ENCODE results near the gene SLC44A5. TPM values are rescaled to one million over a fixed set of nuclear protein-coding genes. Genes with fewer than 3 reads are reported as not detected.

SLC44A5 gene
- polyA plus RNA-seq, 2 of the 4 experiments (the other 2 are of a cell fraction), result 0.10 to 1.5 TPM

DNA sequence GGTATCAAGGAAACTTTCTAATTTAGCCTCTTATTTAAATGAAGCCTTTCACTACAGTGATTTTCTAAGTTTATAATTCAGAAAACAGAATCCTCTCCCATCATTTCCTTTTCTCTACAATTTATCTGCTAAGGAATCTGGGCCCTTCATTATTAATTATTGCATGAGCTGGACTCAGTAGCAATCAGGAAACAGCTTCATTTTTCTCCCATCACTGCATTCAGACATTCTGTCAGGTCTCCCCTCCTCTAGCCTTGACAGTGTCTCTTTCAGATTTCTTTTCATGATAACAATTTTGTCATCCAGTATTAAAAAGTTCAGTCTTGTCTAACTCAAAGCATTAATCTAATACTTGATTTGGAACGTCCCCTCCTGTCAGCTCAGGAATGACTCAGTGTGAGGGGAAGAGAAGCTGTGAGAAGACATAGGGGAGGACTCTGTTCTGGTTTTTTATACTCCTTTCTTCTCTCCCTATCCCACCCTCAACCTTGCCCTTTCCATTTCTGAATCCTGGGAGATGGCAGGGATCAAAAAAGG lies 28.1 kb downstream of the SLC44A5 start:
- no peak for DNase-seq (ENCODE audit: low read depth in 1 of 2, low spot score in 1 of 2)
- Histone ChIP-seq H3K9me3 (no peaks in the 10 kb centered on the region), H3K4me2 (no peak overlapping the region), H3K4me1 (no peaks in the 10 kb centered on the region), H3K4me3 (no peak overlapping the region), H3K27ac (no peak overlapping the region)
- ChIA-PET POLR2A (no interaction called here), CTCF (interaction anchor here (0.6 kb wide), 1 partner anchor 858 kb away, joined by 3 read pairs; no protein-coding TSS in a partner anchor)
- TF ChIP-seq CHD4 (IDR thresholded peaks at IDR 0.05; ENCODE audit: borderline replicate concordance) (no peak), HOXA7 (CRISPR knock-in tag; IDR thresholded peaks at IDR 0.05) (no peak), SREBF2 (IDR thresholded peaks at IDR 0.05) (no peak)
- no peak for FAIRE-seq
- ATAC-seq, result no peak
- 10% methylated on average over 1 of the region's 1 CpG for WGBS (ENCODE audit: missing lambda C conversion rate)

DNA sequence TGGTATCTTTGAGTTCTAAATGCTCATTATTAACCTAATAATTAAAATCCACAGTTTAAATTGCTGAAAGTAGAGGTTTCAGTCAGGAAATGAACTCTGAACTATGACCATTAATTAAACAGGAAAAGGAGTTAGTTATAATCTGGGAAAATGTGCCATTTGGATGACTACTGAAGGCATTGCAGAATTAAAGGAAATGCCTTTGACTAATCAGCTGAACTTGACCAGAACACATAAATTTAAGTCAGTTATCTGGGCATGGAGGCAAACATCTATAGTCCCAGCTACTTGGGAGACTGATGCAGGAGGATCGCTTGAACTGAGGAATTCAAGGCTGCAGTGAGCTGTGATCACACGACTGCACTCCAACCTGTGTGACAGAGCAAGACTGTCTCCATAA lies 31.9 kb downstream of the SLC44A5 start:
- CTCF ChIA-PET, result no interaction called here
- Histone ChIP-seq H3K27ac (no peak overlapping the region), H3K4me3 (no peak overlapping the region), H3K4me2 (no peak overlapping the region), H3K4me1 (no peaks in the 10 kb centered on the region), H3K9me3 (no peaks in the 10 kb centered on the region)
- DNase-seq (ENCODE audit: low read depth in 1 of 2, low spot score in 1 of 2) (no peak), ATAC-seq (no peak), FAIRE-seq (no peak)
- 26% methylated on average over 2 of the region's 2 CpGs for WGBS (ENCODE audit: missing lambda C conversion rate)
- TF ChIP-seq EHMT2 (IDR thresholded peaks at IDR 0.05; ENCODE audit: low read depth) (no peak), HMGXB4 (CRISPR knock-in tag; IDR thresholded peaks at IDR 0.05; ENCODE audit: borderline replicate concordance) (no peak), NPAS2 (CRISPR knock-in tag; IDR thresholded peaks at IDR 0.05; ENCODE audit: borderline replicate concordance) (no peak), EP300 (IDR thresholded peaks at IDR 0.05) (no peak), CHD4 (IDR thresholded peaks at IDR 0.05; ENCODE audit: borderline replicate concordance) (no peak)
- POLR2A ChIA-PET, result no interaction called here

- WGBS (ENCODE audit: missing lambda C conversion rate), result 3% methylated on average over 2 of the region's 3 CpGs
- POLR2A ChIA-PET, result interaction anchor here (0.7 kb wide), 1 partner anchor 557 kb away, joined by 3 read pairs; no protein-coding TSS in a partner anchor
These were observed 35.1 kb downstream of the SLC44A5 start for GRCh38 chr1:75575837-75576236.

GRCh38 chr1:75567191-75567590 lies 43.7 kb downstream of the SLC44A5 start:
- CTCF ChIA-PET, result no interaction called here
- FAIRE-seq (no peak), DNase-seq (ENCODE audit: low read depth in 1 of 2, low spot score in 1 of 2) (no peak), ATAC-seq (no peak)
- no peaks in the 10 kb centered on the region for H3K4me1 ChIP-seq
- 20% methylated on average over 1 of the region's 1 CpG for WGBS (ENCODE audit: missing lambda C conversion rate)
- H3K27ac ChIP-seq, result no peak overlapping the region
- no peak overlapping the region for H3K4me2 ChIP-seq
- no peak overlapping the region for H3K4me3 ChIP-seq
- H3K9me3 ChIP-seq, result no peaks in the 10 kb centered on the region
- TF ChIP-seq FOSB (CRISPR knock-in tag; IDR thresholded peaks at IDR 0.05) (no peak), NR3C1 (IDR thresholded peaks at IDR 0.05) (no peak), NFE2L2 (conservative IDR thresholded peaks at IDR 0.05; ENCODE audit: low read length) (no peak), ZC3H11A (IDR thresholded peaks at IDR 0.05) (no peak), BHLHE40 (IDR thresholded peaks at IDR 0.05; ENCODE audit: low read depth, low read length) (no peak), FOSL2 (IDR thresholded peaks at IDR 0.05) (no peak), FOSL2 (CRISPR knock-in tag; IDR thresholded peaks at IDR 0.05) (no peak), ZFP36 (IDR thresholded peaks at IDR 0.05; ENCODE audit: borderline replicate concordance, partially characterized antibody) (no peak), RFX5 (IDR thresholded peaks at IDR 0.05) (no peak), MYC (IDR thresholded peaks at IDR 0.05; ENCODE audit: borderline replicate concordance, low read length) (no peak), EP300 (IDR thresholded peaks at IDR 0.05) (no peak), SREBF2 (IDR thresholded peaks at IDR 0.05) (no peak)
- TF ChIP-seq, protein P1, sequence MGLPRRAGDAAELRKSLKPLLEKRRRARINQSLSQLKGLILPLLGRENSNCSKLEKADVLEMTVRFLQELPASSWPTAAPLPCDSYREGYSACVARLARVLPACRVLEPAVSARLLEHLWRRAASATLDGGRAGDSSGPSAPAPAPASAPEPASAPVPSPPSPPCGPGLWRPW (IDR thresholded peaks at IDR 0.05), result no peak
- POLR2A ChIA-PET, result no interaction called here

More at GRCh38 chr1:75575837-75576236, 35.1 kb downstream of the SLC44A5 start:
- CTCF ChIA-PET, result interaction anchor here (1.4 kb wide), 1 partner anchor 44 kb away, joined by 4 read pairs; no protein-coding TSS in a partner anchor
- Histone ChIP-seq H3K4me3 (no peak overlapping the region), H3K4me2 (no peak overlapping the region), H3K9me3 (no peaks in the 10 kb centered on the region), H3K27ac (no peak overlapping the region), H3K4me1 (no peaks in the 10 kb centered on the region)
- DNase-seq (ENCODE audit: low read depth in 1 of 2, low spot score in 1 of 2), result no peak
- ATAC-seq, result no peak
- TF ChIP-seq ESRRA (IDR thresholded peaks at IDR 0.05; ENCODE audit: borderline replicate concordance, low read length), result no peak
- TF ChIP-seq NR3C1 (IDR thresholded peaks at IDR 0.05), result no peak
- no peak for TF ChIP-seq BHLHE40 (IDR thresholded peaks at IDR 0.05; ENCODE audit: low read depth, low read length)
- no peak for TF ChIP-seq ELK1 (IDR thresholded peaks at IDR 0.05; ENCODE audit: low read depth, low read length)
- no peak for TF ChIP-seq ZFP36 (IDR thresholded peaks at IDR 0.05; ENCODE audit: borderline replicate concordance, partially characterized antibody)
- no peak for FAIRE-seq
